Activated CD8-positive, alpha-beta memory T cell treated with anti-CD3 and anti-CD28 coated beads for 36 hours (primary cell): ENCODE measurements around the gene ZNF579. TPM values are rescaled to one million over a fixed set of nuclear protein-coding genes. Genes with fewer than 3 reads are reported as not detected.

Experiments
- CTCF ChIA-PET: fragments of 350-600 bp; sonication (Branson Sonifier 250); formaldehyde crosslinking; loops from one replicate; lab custom pipeline; 2021; ENCODE audit warnings: antibody characterized with exemption; lab: Charles Lee
- POLR2A ChIA-PET: fragments of 350-600 bp; sonication (Branson Sonifier 250); formaldehyde crosslinking; loops from one replicate; lab custom pipeline; 2021; ENCODE audit warnings: antibody characterized with exemption; lab: Charles Lee
- total RNA-seq, 2 experiments: library from RNA; stranded (reverse); gene quantifications; one replicate each; pipeline ENCODE4 v1.2.3, GENCODE V29; 2021

ZNF579 gene
- total RNA-seq, 2 experiments from 2014 or later, result 6.9 to 7.5 TPM

DNA sequence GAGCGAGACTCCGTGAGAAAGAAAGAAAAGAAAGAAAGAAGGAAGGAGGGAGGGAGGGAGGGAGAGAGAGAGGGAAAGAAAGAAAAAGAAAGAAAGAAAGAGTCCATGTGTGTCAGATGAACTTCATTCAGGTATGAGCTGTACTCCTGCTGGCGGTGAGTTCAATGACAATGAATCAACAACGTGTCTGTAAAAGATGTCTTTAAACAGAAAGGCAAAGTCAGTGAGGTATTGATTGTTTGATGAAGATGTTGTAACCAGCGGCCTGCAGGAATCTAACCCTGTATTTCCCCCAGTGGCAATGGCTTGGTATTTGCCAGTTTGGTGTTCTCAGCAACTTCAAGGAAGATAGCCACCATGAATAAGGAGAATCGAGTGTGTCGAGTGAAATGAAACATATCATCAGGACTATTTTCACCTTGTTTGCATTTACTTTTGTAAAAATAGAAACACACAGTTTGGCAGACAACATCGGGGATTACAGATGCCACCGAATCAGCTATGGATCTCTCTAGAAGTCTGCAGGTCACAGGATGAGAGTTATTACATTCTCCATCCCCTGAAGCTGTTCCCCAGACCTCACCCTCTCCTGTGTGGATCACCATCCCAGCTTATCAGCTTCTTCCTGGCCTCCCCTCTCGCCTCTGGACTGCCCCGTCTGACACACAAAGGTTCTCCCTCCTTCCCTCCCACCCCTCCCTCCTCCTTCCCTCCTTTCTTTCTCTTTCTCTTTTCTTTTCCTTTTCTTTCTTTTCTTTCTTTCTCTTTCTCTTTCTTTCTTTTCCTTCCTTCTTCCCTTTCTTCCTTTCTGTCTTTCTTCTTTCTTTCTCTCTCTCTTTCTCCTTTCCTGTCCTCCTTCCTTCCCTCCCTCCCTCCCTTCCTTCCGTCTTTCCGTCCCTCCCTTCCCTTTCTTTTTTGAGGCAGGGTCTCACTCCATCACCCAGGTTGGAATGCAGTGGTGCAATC, 27.1 kb downstream of the ZNF579 start:
- ChIA-PET POLR2A (interaction anchor here (0.5 kb wide), 1 partner anchor 21 kb away, joined by 5 read pairs; no protein-coding TSS in a partner anchor), CTCF (no interaction called here)

DNA sequence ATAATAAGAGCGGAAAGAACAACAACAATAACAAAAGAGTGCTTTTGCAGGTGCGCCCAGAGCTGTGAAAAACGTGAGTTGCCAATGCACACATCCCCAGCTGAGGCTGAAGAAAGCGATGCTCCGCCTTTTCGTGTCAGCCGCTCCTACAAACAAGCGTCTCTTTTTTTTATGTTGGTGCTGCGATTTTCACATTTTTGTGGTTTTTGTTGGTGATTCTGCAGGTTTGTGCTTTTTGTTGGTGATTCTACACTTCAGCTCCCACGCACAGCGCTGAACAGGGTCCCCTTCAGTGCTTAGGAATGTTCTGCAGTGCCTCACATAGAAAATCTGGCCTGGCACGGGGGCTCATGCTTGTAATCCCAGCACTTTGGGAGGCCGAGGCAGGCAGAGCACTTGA, 28.0 kb downstream of the ZNF579 start:
- CTCF ChIA-PET, result no interaction called here
- POLR2A ChIA-PET, result no interaction called here

- ChIA-PET POLR2A (no interaction called here), CTCF (no interaction called here)
These were observed 28.4 kb downstream of the ZNF579 start for GRCh38 chr19:55552206-55552605.

DNA sequence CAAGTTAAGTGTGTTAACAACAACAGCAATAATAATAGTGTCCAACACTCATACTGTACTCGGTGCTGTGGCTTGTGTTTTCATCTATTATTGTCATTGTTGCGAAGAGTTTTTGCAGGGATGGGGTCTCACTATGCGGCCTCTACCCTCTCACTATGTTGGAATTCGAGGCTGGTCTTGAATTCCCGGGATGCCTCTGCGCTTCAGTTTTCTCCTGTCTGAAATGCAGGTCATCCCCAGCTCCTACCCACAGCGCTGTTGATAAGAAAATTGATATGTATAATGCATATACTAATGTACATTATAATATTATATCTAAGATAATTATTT, 30.4 kb downstream of the ZNF579 start:
- ChIA-PET POLR2A (no interaction called here), CTCF (interaction anchor here (0.6 kb wide), 1 partner anchor 58 kb away, joined by 4 read pairs; no protein-coding TSS in a partner anchor)

DNA sequence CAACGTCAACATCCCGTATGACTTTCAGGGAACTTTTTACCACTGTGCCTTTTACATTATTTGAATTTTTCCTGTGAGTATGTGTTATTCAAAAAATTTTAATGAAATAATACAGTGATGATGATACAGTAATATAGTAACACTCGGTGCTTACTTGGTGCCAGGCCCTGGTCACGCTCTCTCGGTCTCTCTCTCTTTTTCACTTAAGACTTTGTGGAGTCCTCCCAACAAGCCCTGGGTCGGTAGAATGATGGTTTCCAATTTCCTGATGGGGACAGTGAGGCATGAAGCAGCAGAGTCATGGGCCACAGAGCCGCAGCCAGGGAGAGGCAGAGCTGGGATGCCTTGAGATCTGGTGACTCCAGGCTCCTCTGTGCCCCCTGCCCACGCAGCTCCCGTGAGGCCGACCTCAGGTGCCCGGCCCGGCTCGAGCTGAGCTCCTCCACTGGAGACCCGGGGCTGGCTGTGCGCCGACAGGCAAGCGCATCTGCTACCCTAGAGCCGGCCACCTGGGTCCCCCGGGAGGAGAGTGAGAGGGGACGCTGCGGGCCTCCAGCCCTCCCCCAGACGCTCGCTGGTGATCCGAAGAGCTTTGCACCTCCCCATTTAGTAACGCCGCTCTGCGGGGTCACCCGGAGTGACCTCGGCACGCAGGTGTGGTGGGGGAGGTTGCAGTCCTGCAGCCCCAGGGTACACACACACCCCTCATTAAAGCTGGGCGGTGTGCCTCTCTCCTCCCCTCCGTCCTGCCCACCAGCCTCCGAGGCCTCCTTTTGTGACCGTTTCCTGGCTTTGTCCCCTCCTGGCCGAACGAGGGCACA, 30.9 kb downstream of the ZNF579 start:
- ChIA-PET POLR2A (no interaction called here), CTCF (interaction anchor here (0.6 kb wide), 1 partner anchor 59 kb away, joined by 4 read pairs; no protein-coding TSS in a partner anchor)

DNA sequence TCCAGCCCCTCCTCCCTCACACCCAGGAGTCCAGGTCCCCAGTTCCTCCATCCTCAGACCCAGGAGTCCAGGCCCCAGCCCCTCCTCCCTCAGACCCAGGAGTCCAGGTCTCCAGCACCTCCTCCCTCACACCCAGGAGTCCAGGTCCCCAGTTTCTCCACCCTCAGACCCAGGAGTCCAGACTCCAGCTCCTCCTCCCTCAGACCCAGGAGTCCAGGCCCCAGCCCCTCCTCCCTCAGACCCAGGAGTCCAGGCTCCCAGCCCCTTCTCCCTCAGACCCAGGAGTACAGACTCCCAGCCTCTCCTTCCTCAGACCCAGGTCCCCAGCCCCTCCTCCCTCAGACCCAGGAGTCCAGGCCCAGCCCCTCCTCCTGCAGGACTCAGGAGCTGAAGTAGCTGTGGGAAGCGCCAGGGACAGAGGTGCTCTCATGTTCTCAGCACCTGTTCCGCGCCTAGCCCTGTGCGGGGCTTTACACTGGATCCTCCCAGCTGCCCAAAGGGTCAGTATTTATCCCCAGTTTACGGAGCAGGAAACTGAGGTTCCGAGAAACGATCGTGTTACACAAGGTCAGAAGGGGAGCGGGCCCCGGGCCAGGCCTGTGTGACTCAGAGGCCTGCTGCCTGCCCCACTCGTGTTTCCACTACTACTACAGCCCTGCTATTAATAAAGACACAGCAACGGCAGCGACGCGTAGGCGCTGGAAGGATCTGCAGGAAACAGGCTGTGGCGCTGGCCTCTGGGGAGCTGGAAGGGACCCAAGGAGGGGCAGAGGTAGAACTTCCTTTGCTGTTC, 33.6 kb downstream of the ZNF579 start:
- ChIA-PET POLR2A (no interaction called here), CTCF (interaction anchor here (0.6 to 1.3 kb wide), 2 partner anchors 13 to 84 kb away, joined by 3 to 4 read pairs; no protein-coding TSS in a partner anchor)

GRCh38 chr19:55546011-55546410, 34.6 kb downstream of the ZNF579 start:
- CTCF ChIA-PET, result no interaction called here
- POLR2A ChIA-PET, result no interaction called here

DNA sequence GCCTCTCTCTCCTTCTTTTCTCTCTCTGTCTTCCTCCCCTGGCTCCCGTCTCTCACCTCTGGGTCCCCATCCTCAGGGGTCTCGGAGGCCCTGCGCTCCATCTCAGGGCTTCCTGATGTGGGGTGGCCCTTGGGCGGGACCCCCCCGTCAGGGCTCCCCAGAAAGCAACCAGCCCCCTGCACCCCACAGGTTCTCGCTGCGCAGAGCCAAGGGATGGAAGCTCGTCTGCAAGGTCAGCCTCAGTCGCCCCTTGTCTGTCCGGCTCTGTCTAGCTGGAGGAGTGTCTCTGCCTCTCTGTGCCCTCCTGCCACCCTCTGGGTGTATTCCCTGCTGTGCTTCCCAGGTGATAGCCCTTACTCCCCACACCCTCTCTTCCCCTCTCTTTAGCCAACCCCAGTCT, 35.2 kb downstream of the ZNF579 start, which contains the start of gene SBK3:
Gene SBK3 (minus strand): TSS at position 101 of the 400 bp plus-strand sequence. CDS start 0 bp downstream, at position 101.
- CTCF ChIA-PET, result no interaction called here
- POLR2A ChIA-PET, result no interaction called here

- ChIA-PET CTCF (no interaction called here), POLR2A (no interaction called here)
These were observed 35.7 kb downstream of the ZNF579 start for GRCh38 chr19:55544776-55545439.

- POLR2A ChIA-PET, result no interaction called here
These were observed 36.6 kb downstream of the ZNF579 start for GRCh38 chr19:55544014-55544413.

DNA sequence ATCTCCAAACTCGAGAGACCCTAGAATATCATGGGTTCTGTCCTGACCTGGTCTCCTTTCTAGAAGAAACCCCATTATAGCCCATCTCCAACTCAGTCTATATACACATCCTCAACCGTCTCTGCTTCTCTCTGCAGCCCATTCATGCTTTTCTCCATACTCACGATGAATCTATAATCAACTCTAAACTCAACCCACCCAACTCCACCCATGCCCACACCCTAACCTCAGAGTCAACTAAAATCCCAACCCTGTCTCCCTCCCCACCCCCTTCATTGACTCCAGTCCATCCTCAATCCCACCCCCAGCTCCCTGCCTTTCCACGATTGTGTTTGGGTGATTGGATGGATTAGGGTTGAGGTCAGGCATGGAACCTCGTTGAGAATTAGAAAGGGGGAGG, 37.1 kb downstream of the ZNF579 start:
- CTCF ChIA-PET, result no interaction called here
- POLR2A ChIA-PET, result no interaction called here

More at GRCh38 chr19:55544014-55544413, 36.6 kb downstream of the ZNF579 start:
- CTCF ChIA-PET, result no interaction called here

- ChIA-PET CTCF (no interaction called here), POLR2A (no interaction called here)
These were observed 38.3 kb downstream of the ZNF579 start for GRCh38 chr19:55542292-55542855.

GRCh38 chr19:55541091-55541490, 39.6 kb downstream of the ZNF579 start:
- POLR2A ChIA-PET, result no interaction called here
- CTCF ChIA-PET, result interaction anchor here (0.5 kb wide), 1 partner anchor 377 kb away, joined by 3 read pairs; no protein-coding TSS in a partner anchor

- POLR2A ChIA-PET, result no interaction called here
These were observed 40.0 kb downstream of the ZNF579 start for GRCh38 chr19:55540619-55541018.

GRCh38 chr19:55539090-55539984, 41.3 kb downstream of the ZNF579 start:
- POLR2A ChIA-PET, result no interaction called here
- CTCF ChIA-PET, result no interaction called here

More at GRCh38 chr19:55540619-55541018, 40.0 kb downstream of the ZNF579 start:
- CTCF ChIA-PET, result interaction anchor here (0.5 to 0.7 kb wide), 2 partner anchors 376 to 462 kb away, joined by 3 read pairs; no protein-coding TSS in a partner anchor

DNA sequence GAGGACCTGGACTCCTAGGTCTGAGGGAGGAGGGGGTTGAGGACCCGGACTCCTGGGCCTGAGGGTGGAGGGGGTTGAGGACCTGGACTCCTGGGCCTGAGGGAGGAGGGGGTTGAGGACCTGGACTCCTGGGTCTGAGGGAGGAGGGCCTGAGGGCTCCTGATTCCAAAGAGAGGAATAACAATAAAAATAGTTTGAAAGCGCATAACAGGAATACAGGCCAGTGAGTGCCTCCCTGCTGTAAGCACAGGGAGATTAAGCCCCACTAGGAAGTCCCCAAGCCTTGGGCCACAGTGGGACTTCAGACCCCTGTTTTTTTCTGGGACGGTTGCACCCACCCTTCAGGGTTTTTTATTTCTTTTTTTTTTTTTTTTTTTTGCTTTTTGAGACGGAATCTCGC, 42.5 kb downstream of the ZNF579 start:
- CTCF ChIA-PET, result no interaction called here
- POLR2A ChIA-PET, result no interaction called here

GRCh38 chr19:55537741-55538111, 42.9 kb downstream of the ZNF579 start:
- ChIA-PET POLR2A (no interaction called here), CTCF (no interaction called here)
